DMS53 treated with DMSO at 0.1 percent for 48 hours (cell line): ENCODE results near the gene BTN1A1.
"Not testable (repeated sequence)": the region's sequence is repeated elsewhere in the genome, so short reads cannot be mapped to it uniquely, and the experiment has no call there.

Source experiments
- DNase-seq: peaks from one replicate; lab custom pipeline; 2025; ENCODE audit not compliant: unreplicated experiment; lab: John Stamatoyannopoulos, UW

Gene BTN1A1

GRCh38 chr6:26507658-26508057, 7.6 kb downstream of the BTN1A1 start:
- DNase-seq = no peak

- not testable (repeated sequence) for DNase-seq
Measured at GRCh38 chr6:26511033-26511432, 10.9 kb downstream of the BTN1A1 start.

GRCh38 chr6:26514984-26515383, 14.9 kb downstream of the BTN1A1 start:
- no peak for DNase-seq

GRCh38 chr6:26516481-26517427, 16.7 kb downstream of the BTN1A1 start:
- no peak for DNase-seq

- no peak for DNase-seq
Measured at GRCh38 chr6:26519359-26519758, 19.3 kb downstream of the BTN1A1 start.

- DNase-seq = peak; percentile 46
Measured at GRCh38 chr6:26520237-26520849, 20.2 kb downstream of the BTN1A1 start.

GRCh38 chr6:26520850-26521599, 20.9 kb downstream of the BTN1A1 start:
- peak; percentile 84 for DNase-seq

- peak; percentile 67 for DNase-seq
Measured at GRCh38 chr6:26521600-26522391, 21.7 kb downstream of the BTN1A1 start.

GRCh38 chr6:26522486-26523228, 22.6 kb downstream of the BTN1A1 start:
- DNase-seq = not testable (repeated sequence)

GRCh38 chr6:26524314-26524713, 24.2 kb downstream of the BTN1A1 start:
- not testable (repeated sequence) for DNase-seq

- no peak for DNase-seq
Measured at GRCh38 chr6:26524722-26525370, 24.7 kb downstream of the BTN1A1 start.

GRCh38 chr6:26525838-26526237, 25.7 kb downstream of the BTN1A1 start:
- DNase-seq = no peak

GRCh38 chr6:26526928-26527327, 26.8 kb downstream of the BTN1A1 start:
- DNase-seq = no peak

GRCh38 chr6:26530203-26530602, 30.1 kb downstream of the BTN1A1 start:
- no peak for DNase-seq

- no peak for DNase-seq
Measured at GRCh38 chr6:26531897-26532296, 31.8 kb downstream of the BTN1A1 start.

- peak; percentile 87 for DNase-seq
Measured at GRCh38 chr6:26532699-26533531, 32.8 kb downstream of the BTN1A1 start.

GRCh38 chr6:26533532-26533931, 33.4 kb downstream of the BTN1A1 start:
- DNase-seq = no peak

GRCh38 chr6:26534681-26535465, 34.8 kb downstream of the BTN1A1 start:
- peak; percentile 60 for DNase-seq
